Measurements from ENCODE around the gene FCRL6. TPM values are rescaled to one million over a fixed set of nuclear protein-coding genes. Genes with fewer than 3 reads are reported as not detected.

Gene FCRL6
- total and polyA plus RNA-seq, 12 donors: 0.11 to 2.2 (median 0.37) TPM; not detected in 3

- no peaks in the 10 kb centered on the region for H3K27me3 ChIP-seq
- no peak for DNase-seq
- no peaks in the 10 kb centered on the region for H3K4me1 ChIP-seq (replicated peaks in 1 of 2)
- no peaks in the 10 kb centered on the region for H3K36me3 ChIP-seq (replicated peaks in 1 of 2)
- H3K9me3 ChIP-seq (replicated peaks in 1 of 3): no peaks in the 10 kb centered on the region
- WGBS, 4 donors: 75 to 89% (median 83%) methylated on average over 3 of the region's 3 CpGs
- H3K27ac ChIP-seq: no peak overlapping the region
- H3K4me3 ChIP-seq: no peak overlapping the region
- intact Hi-C loops (cut with DNase I): no loop called here
- TF ChIP-seq CTCF (IDR thresholded peaks at IDR 0.05) (no peak), POLR2A (IDR thresholded peaks at IDR 0.05) (no peak)
These were observed 36.4 kb upstream of the FCRL6 start for GRCh38 chr1:159765806-159766205.

GRCh38 chr1:159771127-159771895, 30.8 kb upstream of the FCRL6 start:
- WGBS, 4 donors: 85 to 92% (median 88%) methylated on average over 2 of the region's 2 CpGs
- H3K4me1 ChIP-seq (replicated peaks in 1 of 2): no peaks in the 10 kb centered on the region
- no peaks in the 10 kb centered on the region for H3K27me3 ChIP-seq
- intact Hi-C loops (cut with DNase I): no loop called here
- no peaks in the 10 kb centered on the region for H3K36me3 ChIP-seq (replicated peaks in 1 of 2)
- H3K4me3 ChIP-seq: no peak overlapping the region
- TF ChIP-seq CTCF (IDR thresholded peaks at IDR 0.05): no peak
- no peak for TF ChIP-seq POLR2A (IDR thresholded peaks at IDR 0.05)
- H3K9me3 ChIP-seq (replicated peaks in 1 of 3): no peaks in the 10 kb centered on the region
- no peak for DNase-seq
- H3K27ac ChIP-seq: no peak overlapping the region

GRCh38 chr1:159774465-159774864, 27.7 kb upstream of the FCRL6 start:
- intact Hi-C loops (cut with DNase I): no loop called here
- 75 to 88% (median 80%) methylated on average over 2 of the region's 2 CpGs for WGBS, 4 donors

GRCh38 chr1:159775716-159776115, 26.4 kb upstream of the FCRL6 start:
- Histone ChIP-seq H3K27me3 (no peaks in the 10 kb centered on the region), H3K36me3 (replicated peaks in 1 of 2) (no peaks in the 10 kb centered on the region), H3K4me1 (replicated peaks in 1 of 2) (peaks cover 0 to 16% of the 10 kb centered on the region in 2 donors), H3K27ac (no peak overlapping the region), H3K9me3 (replicated peaks in 1 of 3) (no peaks in the 10 kb centered on the region), H3K4me3 (no peak overlapping the region)
- intact Hi-C loops (cut with DNase I): no loop called here
- DNase-seq: no peak
- TF ChIP-seq CTCF (IDR thresholded peaks at IDR 0.05): peak in 4 of 6 experiments; percentile 15 to 27 (median 26)
- no peak for TF ChIP-seq POLR2A (IDR thresholded peaks at IDR 0.05)
- 75 to 88% (median 84%) methylated on average over 2 of the region's 2 CpGs for WGBS, 4 donors

More at GRCh38 chr1:159774465-159774864, 27.7 kb upstream of the FCRL6 start:
- H3K36me3 ChIP-seq (replicated peaks in 1 of 2): no peaks in the 10 kb centered on the region
- no peaks in the 10 kb centered on the region for H3K27me3 ChIP-seq
- no peak overlapping the region for H3K27ac ChIP-seq
- TF ChIP-seq POLR2A (IDR thresholded peaks at IDR 0.05) (no peak), CTCF (IDR thresholded peaks at IDR 0.05) (no peak)
- DNase-seq: no peak
- no peaks in the 10 kb centered on the region for H3K9me3 ChIP-seq (replicated peaks in 1 of 3)
- H3K4me3 ChIP-seq: no peak overlapping the region
- H3K4me1 ChIP-seq (replicated peaks in 1 of 2): peaks cover 0 to 7% of the 10 kb centered on the region in 2 donors
